DOHH2 (cell line): Measurements from ENCODE around the gene NUPR1.

Source experiments
- EZH2phosphoT487 ChIP-seq: fragments of 200-600 bp; sonication (generic); IDR thresholded peaks from 2 replicates; pipeline ENCODE4 v1.6.1; 2017; ENCODE audit warnings: borderline replicate concordance, mild to moderate bottlenecking, antibody characterized with exemption, low read length, moderate library complexity, mixed read lengths
- TF ChIP-seq, protein P1 (sequence below): fragments of 200-600 bp; sonication (generic); IDR thresholded peaks from one replicate; pipeline ENCODE4 v1.5.1; 2014; ENCODE audit warnings: antibody characterized with exemption, mild to moderate bottlenecking, low read depth, low read length; ENCODE audit not compliant: poor library complexity, severe bottlenecking

GRCh38 chr16:28524681-28525171 lies 14.0 kb downstream of the NUPR1 start:
- TF ChIP-seq, protein P1, sequence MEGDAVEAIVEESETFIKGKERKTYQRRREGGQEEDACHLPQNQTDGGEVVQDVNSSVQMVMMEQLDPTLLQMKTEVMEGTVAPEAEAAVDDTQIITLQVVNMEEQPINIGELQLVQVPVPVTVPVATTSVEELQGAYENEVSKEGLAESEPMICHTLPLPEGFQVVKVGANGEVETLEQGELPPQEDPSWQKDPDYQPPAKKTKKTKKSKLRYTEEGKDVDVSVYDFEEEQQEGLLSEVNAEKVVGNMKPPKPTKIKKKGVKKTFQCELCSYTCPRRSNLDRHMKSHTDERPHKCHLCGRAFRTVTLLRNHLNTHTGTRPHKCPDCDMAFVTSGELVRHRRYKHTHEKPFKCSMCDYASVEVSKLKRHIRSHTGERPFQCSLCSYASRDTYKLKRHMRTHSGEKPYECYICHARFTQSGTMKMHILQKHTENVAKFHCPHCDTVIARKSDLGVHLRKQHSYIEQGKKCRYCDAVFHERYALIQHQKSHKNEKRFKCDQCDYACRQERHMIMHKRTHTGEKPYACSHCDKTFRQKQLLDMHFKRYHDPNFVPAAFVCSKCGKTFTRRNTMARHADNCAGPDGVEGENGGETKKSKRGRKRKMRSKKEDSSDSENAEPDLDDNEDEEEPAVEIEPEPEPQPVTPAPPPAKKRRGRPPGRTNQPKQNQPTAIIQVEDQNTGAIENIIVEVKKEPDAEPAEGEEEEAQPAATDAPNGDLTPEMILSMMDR, result peak; percentile 11
- TF ChIP-seq EZH2phosphoT487, result no peak
